Right cardiac atrium (tissue), 5 donors: ENCODE measurements around the gene SV2C. TPM values are rescaled to one million over a fixed set of nuclear protein-coding genes. Genes with fewer than 3 reads are reported as not detected.

Experiments
- ATAC-seq, 2 donors: fragments of 200-7000 bp; cut with Tn5 transposase; one replicate each; pipeline versions ENCODE4 v1.8.0 to v1.9.1; 2020; ENCODE audit warnings: moderate library complexity in 2 of 2, mild to moderate bottlenecking in 1 of 2
- DNase-seq, 3 donors: peaks; one replicate each; pipeline ENCODE4 v3.0.0-alpha.2; 2020
- H3K27ac ChIP-seq: one replicate; pipeline ENCODE4 v1.5.1; 2013; ENCODE audit warnings: mild to moderate bottlenecking, low read length, control low read depth, moderate library complexity
- H3K27me3 ChIP-seq: one replicate; pipeline ENCODE4 v1.6.1; 2013; ENCODE audit not compliant: control insufficient read depth, insufficient read depth
- H3K4me1 ChIP-seq: one replicate; pipeline ENCODE4 v1.6.1; 2013; ENCODE audit warnings: low read length; ENCODE audit not compliant: control insufficient read depth, insufficient read depth
- H3K4me3 ChIP-seq: one replicate; pipeline ENCODE4 v1.5.1; 2013; ENCODE audit warnings: low read length, control low read depth
- H3K9me3 ChIP-seq: one replicate; pipeline ENCODE4 v1.6.1; 2013; ENCODE audit warnings: low read length; ENCODE audit not compliant: control insufficient read depth
- WGBS: extraction: QIAGEN DNeasy Blood & Tissue Kit; methylation state at CpG from one replicate; pipeline ENCODE4 v1.1.7; 2013; 5-methylcytosine and 5-hydroxymethylcytosine counted together
- intact Hi-C, 4 donors: fragments of 100-400 bp; cut with DNase I; formaldehyde crosslinking; loops; one replicate each; pipeline versions ENCODE4 v1.11.0 to v1.14.0; 2022 to 2023
- polyA plus RNA-seq: library from polyadenylated mRNA; stranded (reverse); fragments of 200-250 nt; gene quantifications from one replicate; pipeline ENCODE4 v1.2.3, GENCODE V29; 2013
- total RNA-seq, 4 donors: library from RNA; stranded (reverse); fragmentation: NEBNext Ultra II Directional; extraction: Animal tissue kit (Norgen Biotek cat#: 25700); gene quantifications; one replicate each; pipeline ENCODE4 v1.2.1, GENCODE V29; 2021
- donor health status: healthy with polysubstance abuse.
- donor health status: DM: no; HTN: yes; CAD: no.
- donor health status: DM: no; HTN: no; CAD: no.
- donor health status: DM: no; HTN: yes; CAD: no; lungs with severe emphysema.
- donor health status: DM: yes; HTN: yes; CAD: no.

The SV2C gene
- total and polyA plus RNA-seq, 5 donors = 0.02 to 0.88 (median 0.11) TPM; not detected in 1

DNA sequence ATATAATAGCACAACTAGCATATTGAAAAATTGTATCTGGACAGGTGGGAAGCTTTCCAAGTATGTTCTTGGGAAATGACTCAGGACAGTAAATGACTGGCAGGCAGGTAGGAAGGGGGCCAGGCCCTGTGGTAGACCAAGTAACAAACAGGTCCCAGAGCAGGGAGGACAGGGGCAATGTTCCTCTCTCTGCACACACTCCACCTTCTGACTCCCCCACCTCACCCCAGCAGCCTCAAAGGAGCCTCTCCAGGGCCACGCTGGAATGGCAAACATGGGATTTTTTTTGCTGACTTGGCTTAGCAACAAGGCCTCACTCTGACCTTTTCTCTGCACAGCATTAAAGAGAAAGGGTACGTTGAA lies 288.8 kb downstream of the SV2C start:
- 40% methylated on average over 2 of the region's 2 CpGs for WGBS

DNA sequence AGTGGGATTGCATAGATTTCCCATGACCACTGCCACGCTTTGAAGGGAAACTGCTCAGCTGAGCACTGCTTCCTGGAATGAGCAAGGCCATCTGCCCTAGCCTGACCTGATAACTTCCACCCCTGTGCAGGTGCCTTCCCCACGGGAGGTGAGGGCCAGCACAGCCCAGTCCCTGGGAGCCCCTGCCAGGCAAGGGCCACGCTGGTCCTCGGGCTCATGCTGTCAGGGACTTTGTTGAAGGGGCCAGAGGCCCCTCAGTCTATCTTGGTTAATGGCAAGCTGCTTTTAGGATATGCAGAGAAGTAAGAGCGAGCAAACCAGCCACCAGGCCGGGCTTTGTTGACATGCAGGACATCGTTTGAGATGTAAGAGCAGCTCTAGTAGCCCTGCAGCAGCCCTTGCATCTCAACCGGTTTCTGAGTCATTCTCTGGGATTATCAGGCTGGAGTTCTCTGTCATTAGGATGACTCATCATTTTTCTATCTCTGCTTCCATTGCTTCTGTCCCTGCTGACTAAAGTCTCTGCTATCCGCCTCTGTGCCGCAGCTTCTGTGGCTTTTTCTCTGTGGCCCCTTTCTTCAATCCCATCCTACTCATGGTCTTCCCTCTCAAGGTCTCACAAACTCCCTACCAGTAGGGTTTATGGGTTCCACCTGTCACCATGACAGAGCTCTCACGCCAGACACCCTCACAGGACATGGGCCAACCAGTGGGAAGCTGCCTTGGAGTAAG lies 289.3 kb downstream of the SV2C start:
- no peak overlapping the region for H3K4me3 ChIP-seq
- DNase-seq (no peak), ATAC-seq (peak; percentile 31 to 39)
- no peaks in the 10 kb centered on the region for H3K9me3 ChIP-seq
- H3K27ac ChIP-seq = no peak overlapping the region
- H3K27me3 ChIP-seq = no peaks in the 10 kb centered on the region
- 63% methylated on average over 11 of the region's 11 CpGs for WGBS
- intact Hi-C loops = no loop called here
- H3K4me1 ChIP-seq = peaks cover 2% of the 10 kb centered on the region

More for the DNA sequence above, 288.8 kb downstream of the SV2C start:
- peaks cover 2% of the 10 kb centered on the region for H3K4me1 ChIP-seq
- DNase-seq (no peak), ATAC-seq (no peak)
- intact Hi-C loops = no loop called here
- no peak overlapping the region for H3K27ac ChIP-seq
- no peaks in the 10 kb centered on the region for H3K9me3 ChIP-seq
- H3K27me3 ChIP-seq = no peaks in the 10 kb centered on the region
- H3K4me3 ChIP-seq = no peak overlapping the region

DNA sequence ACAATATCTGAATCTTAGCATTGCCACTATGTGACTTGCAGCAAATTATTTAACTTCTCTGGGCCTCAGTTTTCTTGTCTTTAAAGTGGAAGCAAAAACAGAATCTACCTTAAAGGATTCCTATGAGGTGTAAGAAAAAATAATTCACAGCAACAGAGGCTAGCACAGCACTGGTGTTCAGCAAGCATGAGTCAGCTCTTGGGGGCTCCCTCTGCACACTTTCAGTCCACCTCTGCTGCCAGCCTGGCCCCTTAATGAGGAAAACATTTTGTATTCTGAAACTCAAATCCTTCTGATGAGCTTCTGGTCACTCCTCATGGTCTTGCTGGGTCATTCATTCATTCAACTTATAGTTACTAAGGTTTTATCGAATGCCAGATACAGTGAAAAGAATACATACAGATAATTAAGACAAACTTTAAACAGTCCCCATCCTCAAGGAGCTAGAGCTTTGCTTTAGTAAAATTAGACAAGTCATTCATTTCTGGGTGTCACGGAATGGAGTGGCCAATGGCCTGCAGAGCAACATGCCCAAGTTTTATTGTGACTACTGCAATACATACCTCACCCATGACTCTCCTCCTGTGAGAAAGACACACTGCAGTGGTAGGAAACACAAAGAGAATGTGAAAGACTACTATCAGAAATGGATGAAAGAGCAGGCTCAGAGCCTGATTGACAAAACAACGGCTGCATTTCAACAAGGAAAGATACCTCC lies 293.1 kb downstream of the SV2C start:
- Histone ChIP-seq H3K4me1 (peaks cover 2% of the 10 kb centered on the region), H3K4me3 (no peak overlapping the region), H3K27me3 (no peaks in the 10 kb centered on the region), H3K9me3 (no peaks in the 10 kb centered on the region), H3K27ac (no peak overlapping the region)
- 86% methylated on average over 3 of the region's 3 CpGs for WGBS
- ATAC-seq (no peak), DNase-seq (no peak)
- intact Hi-C loops = no loop called here

DNA sequence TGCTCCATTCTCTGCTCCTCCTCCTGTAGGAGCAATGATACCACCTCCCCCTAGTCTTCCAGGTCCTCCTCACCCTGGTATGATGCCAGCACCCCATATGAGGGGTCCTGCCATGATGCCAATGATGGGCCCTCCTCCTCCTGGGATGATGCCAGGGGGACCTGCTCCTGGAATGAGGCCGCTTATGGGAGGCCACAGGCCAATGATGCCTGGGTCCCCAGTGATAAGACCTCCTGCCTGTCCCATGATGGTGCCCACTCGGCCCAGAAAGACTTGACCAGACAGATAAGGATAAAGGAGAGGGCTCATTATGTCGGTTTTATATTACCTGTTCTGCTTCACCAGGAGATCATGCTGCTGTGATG lies 293.7 kb downstream of the SV2C start:
- WGBS = 72% methylated on average over 3 of the region's 3 CpGs
- ATAC-seq = no peak

DNA sequence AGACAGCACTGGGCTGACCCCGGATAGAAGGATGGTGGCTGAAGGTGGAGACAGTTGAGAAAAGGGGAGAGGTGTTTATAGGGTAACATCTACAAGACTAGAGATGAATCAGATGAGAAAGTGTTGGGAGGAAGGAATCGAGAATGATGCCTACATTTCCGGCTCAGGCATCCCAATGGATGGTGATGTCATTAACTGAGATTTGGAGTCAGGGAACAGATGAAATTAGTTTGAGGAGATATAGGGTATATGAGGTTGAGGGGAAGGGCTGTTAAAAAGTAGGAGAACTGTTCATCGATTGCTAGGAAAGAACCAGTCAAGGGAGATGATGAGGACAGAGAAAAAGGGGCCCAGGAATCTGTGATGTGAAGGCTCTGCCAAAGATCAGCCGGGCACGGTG lies 295.2 kb downstream of the SV2C start:
- no peaks in the 10 kb centered on the region for H3K4me1 ChIP-seq
- ATAC-seq = no peak
- H3K4me3 ChIP-seq = no peak overlapping the region
- WGBS = 89% methylated on average over 6 of the region's 6 CpGs
- H3K27ac ChIP-seq = no peak overlapping the region
- no peaks in the 10 kb centered on the region for H3K27me3 ChIP-seq
- H3K9me3 ChIP-seq = no peaks in the 10 kb centered on the region
- intact Hi-C loops = no loop called here
- DNase-seq = no peak

More for the DNA sequence above, 293.7 kb downstream of the SV2C start:
- peaks cover 2% of the 10 kb centered on the region for H3K4me1 ChIP-seq
- no peaks in the 10 kb centered on the region for H3K9me3 ChIP-seq
- no peaks in the 10 kb centered on the region for H3K27me3 ChIP-seq
- DNase-seq = no peak
- H3K4me3 ChIP-seq = no peak overlapping the region
- intact Hi-C loops = no loop called here
- no peak overlapping the region for H3K27ac ChIP-seq

DNA sequence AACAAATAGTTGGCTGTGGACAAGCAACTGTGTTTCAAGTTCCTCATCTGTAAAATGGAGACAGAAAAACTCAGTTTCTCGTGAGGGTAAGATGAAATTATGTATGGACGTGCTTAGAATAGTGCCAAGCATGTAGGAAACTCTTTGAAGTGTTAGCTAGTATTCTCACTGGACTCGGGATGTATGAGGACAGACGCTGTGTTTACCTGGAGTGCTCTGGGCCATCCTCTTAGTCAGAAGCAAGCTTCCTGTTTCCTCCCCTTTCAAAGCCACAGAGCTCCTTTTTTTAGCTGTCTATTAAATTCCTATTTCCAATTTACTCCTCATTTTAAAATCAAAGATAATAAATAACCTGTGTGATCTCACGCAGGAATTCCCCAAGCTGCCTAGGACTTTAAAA lies 296.1 kb downstream of the SV2C start:
- DNase-seq (no peak), ATAC-seq (no peak)
- Histone ChIP-seq H3K27me3 (no peaks in the 10 kb centered on the region), H3K27ac (no peak overlapping the region), H3K9me3 (no peaks in the 10 kb centered on the region), H3K4me1 (no peaks in the 10 kb centered on the region), H3K4me3 (no peak overlapping the region)
- WGBS = 59% methylated on average over 5 of the region's 5 CpGs
- intact Hi-C loops = no loop called here

DNA sequence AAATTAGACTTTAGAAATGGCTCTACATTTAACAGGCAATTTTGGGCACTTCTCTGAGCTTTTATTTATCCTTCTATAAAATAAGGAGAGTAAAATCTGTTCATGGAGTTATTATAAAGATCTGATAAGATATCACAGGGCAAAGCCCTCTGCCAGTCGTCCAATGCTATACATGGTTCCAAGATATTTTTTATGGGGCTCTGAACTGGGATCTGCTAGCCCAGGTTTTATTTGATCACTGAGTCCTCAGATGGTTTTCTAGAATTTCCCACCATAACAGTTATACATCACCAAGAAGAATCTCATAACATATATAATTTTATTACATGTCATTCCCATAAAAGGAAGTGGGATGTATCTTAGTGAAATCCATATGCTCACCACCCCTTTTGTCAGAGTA lies 296.7 kb downstream of the SV2C start:
- no peaks in the 10 kb centered on the region for H3K27me3 ChIP-seq
- H3K27ac ChIP-seq = no peak overlapping the region
- no peaks in the 10 kb centered on the region for H3K9me3 ChIP-seq
- 65% methylated on average over 1 of the region's 1 CpG for WGBS
- intact Hi-C loops = no loop called here
- no peak overlapping the region for H3K4me3 ChIP-seq
- H3K4me1 ChIP-seq = no peaks in the 10 kb centered on the region
- no peak for DNase-seq
- ATAC-seq = no peak

DNA sequence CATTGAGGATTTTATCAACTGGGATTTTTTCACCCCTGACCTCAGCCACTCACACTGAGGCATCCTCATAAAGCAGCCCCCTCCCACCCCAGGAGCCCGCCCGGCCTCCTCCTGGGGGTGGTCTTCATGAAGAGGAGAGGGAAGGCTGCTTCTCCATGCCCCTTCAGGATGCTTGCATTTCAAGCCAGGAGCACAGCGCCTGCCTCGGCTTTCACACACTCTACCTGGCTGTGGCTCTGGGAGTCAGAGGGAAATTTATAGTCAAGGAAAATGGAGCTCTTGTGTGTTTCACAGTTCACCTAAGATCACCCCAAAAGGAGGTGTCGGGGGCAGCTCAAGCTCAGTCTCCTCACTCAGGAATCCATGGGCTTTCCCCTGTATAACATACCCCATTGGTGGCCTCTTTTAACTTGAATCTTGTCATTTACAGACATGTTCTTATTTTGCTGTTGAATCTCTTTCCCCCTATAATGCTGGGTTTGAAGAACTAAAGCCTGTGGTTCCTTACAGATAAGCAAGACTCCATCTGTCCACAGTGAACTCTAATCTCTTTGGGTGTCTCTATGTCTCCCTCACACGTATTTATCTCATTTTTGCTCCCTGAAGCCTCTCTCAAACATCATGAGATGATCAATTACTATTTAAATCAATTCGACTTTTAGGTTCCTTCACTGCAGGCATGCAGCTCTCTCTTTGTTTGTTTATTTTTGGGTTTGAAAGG lies 297.3 kb downstream of the SV2C start:
- Histone ChIP-seq H3K27me3 (no peaks in the 10 kb centered on the region), H3K9me3 (no peaks in the 10 kb centered on the region), H3K27ac (no peak overlapping the region), H3K4me1 (no peaks in the 10 kb centered on the region), H3K4me3 (no peak overlapping the region)
- WGBS = 63% methylated on average over 7 of the region's 7 CpGs
- intact Hi-C loops = no loop called here
- no peak for ATAC-seq
- DNase-seq = no peak

DNA sequence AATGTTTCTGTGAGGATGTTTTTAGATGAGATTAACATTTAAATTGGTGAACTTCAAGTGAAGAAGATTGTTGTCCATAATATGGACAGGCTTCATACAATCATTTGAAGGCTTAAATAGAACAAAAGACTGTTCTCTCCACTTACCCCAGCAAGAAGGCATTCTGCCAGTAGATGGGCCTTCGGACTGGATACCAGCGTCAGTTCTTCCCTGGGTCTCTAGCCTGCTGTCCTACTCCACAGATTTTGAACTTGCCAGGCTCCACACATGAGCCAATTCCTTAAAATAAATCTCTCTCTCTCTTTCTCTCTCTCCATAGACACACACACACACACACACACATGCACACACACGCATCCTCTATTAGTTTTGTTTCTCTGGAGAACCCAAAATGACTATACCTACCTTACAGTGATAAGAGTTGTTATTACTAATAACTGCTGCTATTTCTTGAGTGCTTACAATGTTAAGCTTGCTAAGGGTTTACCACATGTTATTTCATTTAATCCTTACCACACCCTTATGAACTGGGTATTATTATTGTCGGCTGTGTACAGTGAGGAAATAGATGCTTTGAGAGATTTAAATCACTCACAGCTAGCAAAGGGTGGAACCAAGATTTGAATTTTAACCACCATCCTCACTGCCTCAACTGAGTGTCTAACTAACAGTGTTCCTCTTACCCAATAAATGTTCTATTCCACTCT lies 300.1 kb downstream of the SV2C start:
- 78% methylated on average over 4 of the region's 4 CpGs for WGBS
- no peak for DNase-seq
- H3K27me3 ChIP-seq = no peaks in the 10 kb centered on the region
- no peak overlapping the region for H3K27ac ChIP-seq
- H3K4me1 ChIP-seq = no peaks in the 10 kb centered on the region
- H3K4me3 ChIP-seq = no peak overlapping the region
- intact Hi-C loops = no loop called here
- ATAC-seq = no peak
- no peaks in the 10 kb centered on the region for H3K9me3 ChIP-seq

DNA sequence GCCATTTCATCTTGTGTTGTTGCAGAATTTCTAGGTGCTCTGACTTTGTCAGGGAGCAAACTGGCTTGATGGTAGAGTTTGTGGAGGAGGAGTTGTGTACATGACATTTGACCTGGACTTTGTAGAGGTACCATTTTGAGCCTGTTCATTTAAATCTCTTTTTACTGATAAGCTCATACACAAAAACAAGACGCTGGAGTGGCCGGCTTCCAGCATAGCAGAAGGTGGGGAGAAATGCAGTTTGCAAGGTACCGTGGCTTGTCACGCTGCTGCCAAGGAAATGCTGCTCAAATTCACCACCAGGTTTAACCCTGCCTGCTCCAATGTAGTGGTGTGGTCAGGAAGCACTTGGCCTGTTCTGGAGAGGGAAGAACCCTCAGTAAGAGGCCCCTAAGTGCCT lies 301.0 kb downstream of the SV2C start:
- no peaks in the 10 kb centered on the region for H3K4me1 ChIP-seq
- H3K27ac ChIP-seq = no peak overlapping the region
- ATAC-seq = no peak
- 39% methylated on average over 4 of the region's 4 CpGs for WGBS
- intact Hi-C loops = no loop called here
- no peaks in the 10 kb centered on the region for H3K27me3 ChIP-seq
- no peak for DNase-seq
- H3K4me3 ChIP-seq = no peak overlapping the region
- H3K9me3 ChIP-seq = no peaks in the 10 kb centered on the region

DNA sequence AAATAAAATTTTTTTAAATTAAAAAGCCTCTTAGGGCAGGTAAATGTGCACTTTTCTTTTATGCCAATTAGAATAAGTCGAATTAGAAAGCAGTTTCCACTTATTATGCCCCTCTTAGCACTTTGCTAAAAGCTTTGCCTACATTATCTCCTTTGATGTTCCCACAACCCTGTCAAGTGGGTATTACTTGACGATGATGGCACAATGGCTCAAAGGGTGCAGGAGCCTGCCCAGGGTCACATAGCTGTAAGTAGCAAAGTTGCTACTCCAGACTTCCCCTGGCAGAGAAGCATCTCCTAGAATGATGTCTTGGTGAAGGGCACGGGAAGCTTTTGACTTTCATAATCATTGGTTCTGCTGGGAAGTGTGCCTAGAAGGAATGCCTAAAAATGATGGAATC lies 301.5 kb downstream of the SV2C start:
- Histone ChIP-seq H3K4me1 (no peaks in the 10 kb centered on the region), H3K9me3 (no peaks in the 10 kb centered on the region), H3K4me3 (no peak overlapping the region), H3K27me3 (no peaks in the 10 kb centered on the region), H3K27ac (no peak overlapping the region)
- 77% methylated on average over 3 of the region's 3 CpGs for WGBS
- no peak for DNase-seq
- intact Hi-C loops = no loop called here
- no peak for ATAC-seq
